Measurements from ENCODE around the gene LPIN1. TPM values are rescaled to one million over a fixed set of nuclear protein-coding genes. Genes with fewer than 3 reads are reported as not detected.
A peak's percentile ranks its signal among the peaks of the same experiment; 100 is the strongest.

The LPIN1 gene
- polyA plus RNA-seq, 1 donor from 2014 or later = 17.3 TPM

DNA sequence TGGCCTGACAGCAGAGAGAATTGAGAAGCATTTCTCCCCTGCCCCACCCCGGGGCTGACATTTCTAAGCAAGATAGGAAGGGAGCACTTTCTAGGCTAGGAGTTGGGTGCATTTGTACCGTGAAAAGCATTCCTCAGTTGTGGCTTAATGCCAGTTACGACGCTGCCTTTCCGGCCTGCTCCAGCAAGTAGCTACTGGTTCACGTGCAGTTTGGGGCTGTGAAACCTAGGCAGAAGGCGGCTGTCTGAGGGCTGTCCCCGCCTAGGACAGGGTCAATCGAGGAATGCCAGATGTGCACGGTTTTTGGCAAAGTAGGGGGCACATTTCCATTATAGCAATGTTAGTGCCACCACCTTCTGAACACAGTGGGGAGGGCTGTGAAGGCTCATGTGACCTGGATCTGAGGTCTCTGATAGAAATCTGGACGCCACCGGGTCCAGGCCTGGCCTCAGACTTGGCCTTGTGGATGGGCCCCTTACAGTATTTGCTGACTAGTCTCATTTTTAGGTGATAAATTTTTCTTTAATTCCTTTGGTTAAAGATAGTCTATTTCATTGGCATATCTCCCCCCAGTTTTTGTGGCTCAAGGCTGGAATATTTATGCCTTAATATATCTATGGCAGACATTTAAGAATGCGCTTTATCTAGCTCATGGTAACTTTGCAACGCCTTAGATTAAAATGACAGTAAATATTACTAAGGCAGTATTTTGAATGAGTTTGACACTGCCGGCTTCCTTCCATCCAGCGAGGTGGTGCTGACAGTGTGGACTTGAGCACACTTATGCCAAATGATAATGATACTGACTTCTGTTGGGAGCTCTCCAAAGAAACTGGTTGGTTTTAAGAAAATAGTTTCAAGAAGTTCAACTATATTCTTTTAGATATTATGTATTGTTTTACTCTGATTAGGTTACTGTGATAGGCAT lies 78.7 kb downstream of the LPIN1 start:
- H3K27me3 Mint-ChIP-seq = no peaks in the 10 kb centered on the region
- H3K9me3 Mint-ChIP-seq = no peaks in the 10 kb centered on the region

DNA sequence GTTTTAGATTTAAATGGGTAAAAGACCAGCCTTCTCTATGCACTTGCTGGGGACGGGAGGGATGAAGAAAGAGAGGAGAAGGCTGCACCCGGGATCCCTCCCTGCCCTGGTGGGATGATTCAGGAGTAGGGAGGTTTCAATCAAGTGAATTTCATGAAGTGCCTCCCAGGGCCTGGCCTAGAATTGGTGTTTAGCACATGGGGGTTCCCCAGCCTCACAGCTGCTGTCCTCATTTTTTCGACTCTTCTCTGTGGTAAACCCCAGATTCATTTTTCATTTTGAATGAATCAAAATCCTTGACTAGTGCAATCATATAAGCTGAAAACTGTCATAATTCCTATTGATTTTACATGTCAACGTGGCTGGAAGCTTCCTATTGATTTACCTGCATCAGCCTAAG lies 81.1 kb downstream of the LPIN1 start:
- no peaks in the 10 kb centered on the region for H3K9me3 Mint-ChIP-seq
- H3K36me3 Mint-ChIP-seq = no peaks in the 10 kb centered on the region
- no peak overlapping the region for H3K27ac Mint-ChIP-seq
- H3K4me1 Mint-ChIP-seq = peaks cover 27 to 32% (median 30%) of the 10 kb centered on the region in 3 donors
- H3K4me3 Mint-ChIP-seq = peak overlapping the region in 1 of 4 donors; percentile 20
- H3K27me3 Mint-ChIP-seq = no peaks in the 10 kb centered on the region

More for the DNA sequence above, 78.7 kb downstream of the LPIN1 start:
- H3K27ac Mint-ChIP-seq = peak overlapping the region in 1 of 3 donors; percentile 76
- H3K4me3 Mint-ChIP-seq = no peak overlapping the region
- peaks cover 16 to 21% (median 18%) of the 10 kb centered on the region in 3 donors for H3K4me1 Mint-ChIP-seq
- H3K36me3 Mint-ChIP-seq = no peaks in the 10 kb centered on the region

DNA sequence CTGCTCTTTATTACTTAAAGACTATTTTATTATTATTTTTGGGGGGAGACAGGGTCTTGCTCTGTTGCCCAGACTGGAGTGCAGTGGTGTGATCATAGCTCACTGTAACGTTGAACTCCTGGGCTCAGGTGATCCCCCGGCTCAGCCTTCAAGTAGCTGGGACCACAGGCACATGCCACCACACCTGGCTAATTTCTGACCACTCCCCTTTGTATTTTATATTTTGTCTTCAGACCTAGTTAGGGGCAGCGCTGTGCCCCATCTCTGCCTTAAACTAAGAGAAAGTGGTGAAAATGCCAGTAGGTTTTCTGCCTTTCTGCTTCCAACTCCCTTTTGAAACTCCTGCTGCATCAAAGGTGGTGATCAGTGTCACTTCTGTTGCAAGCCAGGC lies 82.5 kb downstream of the LPIN1 start:
- Mint-ChIP-seq H3K4me1 (peaks cover 26 to 36% (median 36%) of the 10 kb centered on the region in 3 donors), H3K36me3 (no peaks in the 10 kb centered on the region), H3K27me3 (no peaks in the 10 kb centered on the region), H3K4me3 (peak overlapping the region in 3 of 4 donors; percentile 25 to 85 (median 55)), H3K9me3 (no peaks in the 10 kb centered on the region), H3K27ac (peak overlapping the region in 1 of 3 donors; percentile 6)

DNA sequence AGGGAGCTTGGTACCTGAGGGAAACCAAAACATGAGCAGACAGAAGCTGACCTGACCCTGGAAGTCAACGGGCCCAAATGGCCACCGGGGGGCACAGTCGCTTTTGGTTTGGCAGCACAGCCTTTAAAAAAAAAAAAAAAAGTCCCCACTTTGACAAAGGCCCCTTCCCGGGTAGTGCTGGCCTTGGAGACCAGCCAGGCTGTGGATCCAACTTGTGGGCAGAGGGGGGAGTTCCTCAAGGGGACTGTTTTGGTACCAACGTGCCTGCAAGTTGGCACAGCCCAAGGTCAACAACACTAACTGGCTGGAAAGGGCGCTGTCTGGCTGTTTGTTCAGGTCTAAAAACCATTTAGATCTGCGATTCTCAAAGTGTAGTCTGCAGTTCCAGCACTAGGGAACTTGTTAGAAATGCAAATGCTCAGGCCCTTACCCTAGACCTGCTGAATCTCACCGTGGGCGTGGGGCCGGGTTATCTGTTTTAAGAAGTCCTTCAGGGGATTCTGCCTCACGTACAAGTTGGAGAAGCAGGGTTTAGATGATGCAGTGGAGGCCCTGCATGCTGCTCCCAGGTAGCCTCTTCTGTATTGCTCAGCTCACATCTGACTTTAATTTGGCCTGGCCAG lies 83.0 kb downstream of the LPIN1 start:
- Mint-ChIP-seq H3K9me3 (peaks cover 0 to under 1% (median 0%) of the 10 kb centered on the region in 3 donors), H3K4me3 (peak overlapping the region; percentile 25 to 91 (median 71)), H3K27me3 (no peaks in the 10 kb centered on the region), H3K36me3 (no peaks in the 10 kb centered on the region), H3K4me1 (peaks cover 29 to 40% (median 38%) of the 10 kb centered on the region in 3 donors), H3K27ac (peak overlapping the region in 2 of 3 donors; percentile 30 to 81)

DNA sequence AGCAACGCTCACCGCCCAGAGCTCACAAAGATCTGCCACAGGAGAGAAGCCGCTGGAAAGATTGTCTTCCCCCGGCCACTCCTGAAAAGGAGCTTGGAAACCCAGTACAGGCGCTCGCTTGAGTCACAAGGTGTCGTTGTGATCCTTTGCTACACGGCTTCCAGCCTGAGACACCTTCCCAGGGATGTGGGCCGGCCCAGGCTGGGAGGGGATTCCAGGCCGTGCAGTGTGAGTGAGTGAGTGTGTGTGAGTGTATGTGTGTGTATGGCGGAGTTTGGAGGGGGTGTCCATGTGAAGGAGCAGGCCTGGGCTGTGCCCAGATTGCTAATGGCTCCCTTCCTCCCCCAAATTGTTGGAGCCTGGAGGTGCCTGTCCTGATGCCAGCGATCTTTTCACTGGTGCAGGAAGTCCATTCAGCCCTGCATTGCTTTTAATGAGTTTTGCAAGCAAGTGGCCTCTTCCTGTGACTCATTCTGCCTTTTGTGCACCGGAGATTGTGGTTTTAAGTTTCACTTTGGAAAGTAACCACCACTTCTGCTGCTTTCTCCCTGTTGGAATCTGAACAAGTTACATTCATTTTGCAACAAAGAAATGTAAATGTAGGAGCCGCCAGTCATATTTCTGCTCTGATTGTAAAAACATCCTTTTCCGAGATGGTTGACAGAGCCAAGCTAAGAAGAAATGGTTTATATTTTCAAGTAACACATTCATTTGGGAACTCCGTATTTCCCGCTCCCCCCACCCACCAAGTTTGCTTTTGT lies 83.7 kb downstream of the LPIN1 start:
- Mint-ChIP-seq H3K27me3 (no peaks in the 10 kb centered on the region), H3K36me3 (peaks cover 3% of the 10 kb centered on the region), H3K4me1 (peaks cover 29 to 40% (median 38%) of the 10 kb centered on the region in 3 donors), H3K4me3 (peak overlapping the region; percentile 25 to 91 (median 71)), H3K9me3 (peaks cover 0 to 4% (median 0%) of the 10 kb centered on the region in 3 donors), H3K27ac (peak overlapping the region; percentile 10 to 81 (median 30))

DNA sequence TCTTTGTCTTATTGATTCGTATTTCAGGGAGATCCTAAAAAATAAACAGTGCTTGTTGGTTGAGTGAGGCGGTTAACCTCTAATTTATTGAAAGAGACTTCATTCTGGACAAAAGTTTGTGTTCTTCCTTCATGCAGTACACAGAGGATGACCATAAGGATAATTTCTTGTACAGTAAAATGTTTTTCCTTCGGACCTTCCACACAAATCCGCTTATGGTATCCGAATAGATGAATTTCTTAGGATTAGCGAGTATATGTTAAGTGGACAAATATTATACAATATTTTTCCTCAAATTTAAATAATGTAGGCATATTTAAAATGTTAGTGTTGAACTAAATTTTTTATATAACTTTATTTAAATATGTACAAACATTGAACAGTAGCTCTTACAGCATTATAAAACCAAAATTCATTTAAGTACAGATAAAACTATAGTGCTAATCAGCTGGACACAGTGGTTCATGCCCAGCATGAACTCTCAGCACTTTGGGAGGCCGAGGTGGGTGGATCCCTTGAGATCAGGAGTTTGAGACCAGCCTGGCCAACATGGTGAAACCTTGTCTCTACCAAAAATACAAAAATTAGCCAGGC lies 84.4 kb downstream of the LPIN1 start:
- H3K4me3 Mint-ChIP-seq = peak overlapping the region in 2 of 4 donors; percentile 85 to 91
- peaks cover 0 to 4% (median 0%) of the 10 kb centered on the region in 3 donors for H3K9me3 Mint-ChIP-seq
- H3K4me1 Mint-ChIP-seq = peaks cover 29 to 40% (median 38%) of the 10 kb centered on the region in 3 donors
- peaks cover 3% of the 10 kb centered on the region for H3K36me3 Mint-ChIP-seq
- peak overlapping the region in 2 of 3 donors; percentile 10 to 30 for H3K27ac Mint-ChIP-seq
- H3K27me3 Mint-ChIP-seq = no peaks in the 10 kb centered on the region

DNA sequence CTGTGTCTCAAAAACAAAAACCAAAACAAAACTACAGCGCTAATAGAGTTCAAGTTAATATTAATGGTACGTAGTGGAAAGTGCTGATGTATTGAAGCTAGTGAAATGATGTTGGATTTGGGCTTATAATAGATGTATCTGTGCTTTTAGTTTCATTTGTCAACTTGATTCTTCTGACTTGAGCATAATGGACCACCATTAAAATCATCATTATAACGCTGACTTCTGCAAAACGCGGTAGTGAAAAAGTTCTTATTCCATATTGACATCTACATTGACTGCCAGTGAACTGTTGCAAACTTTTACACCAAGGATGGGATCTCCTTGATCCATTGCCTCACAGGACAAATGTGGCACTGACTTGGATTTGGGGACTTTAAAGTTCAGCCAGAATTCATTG lies 85.0 kb downstream of the LPIN1 start:
- peaks cover 0 to 4% (median 0%) of the 10 kb centered on the region in 3 donors for H3K9me3 Mint-ChIP-seq
- no peak overlapping the region for H3K27ac Mint-ChIP-seq
- H3K27me3 Mint-ChIP-seq = no peaks in the 10 kb centered on the region
- peak overlapping the region in 1 of 4 donors; percentile 1 for H3K4me3 Mint-ChIP-seq
- H3K4me1 Mint-ChIP-seq = peaks cover 29 to 40% (median 38%) of the 10 kb centered on the region in 3 donors
- peaks cover 3% of the 10 kb centered on the region for H3K36me3 Mint-ChIP-seq

DNA sequence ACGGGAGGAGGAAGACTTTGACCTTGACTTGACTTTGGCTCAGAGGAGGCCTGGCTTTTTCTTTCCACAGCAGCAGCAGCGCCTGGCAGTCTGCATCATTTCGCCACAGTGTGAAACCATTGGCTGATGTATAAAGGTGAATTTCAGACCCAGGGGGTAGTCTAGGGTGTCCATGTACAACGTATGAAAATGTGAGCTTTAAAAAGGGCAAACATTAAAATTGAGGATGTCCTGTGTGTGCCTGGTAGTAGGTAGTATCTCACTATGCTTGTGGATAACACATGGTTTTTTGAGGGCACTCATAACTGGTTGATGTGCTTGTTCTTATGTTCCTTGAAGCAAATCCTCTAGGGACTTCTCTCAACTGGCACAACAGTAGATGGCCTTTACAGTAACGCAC lies 86.1 kb downstream of the LPIN1 start:
- H3K4me1 Mint-ChIP-seq = peaks cover 29 to 38% (median 37%) of the 10 kb centered on the region in 3 donors
- H3K9me3 Mint-ChIP-seq = peaks cover 0 to 4% (median 0%) of the 10 kb centered on the region in 3 donors
- H3K27ac Mint-ChIP-seq = no peak overlapping the region
- peaks cover 3% of the 10 kb centered on the region for H3K36me3 Mint-ChIP-seq
- H3K27me3 Mint-ChIP-seq = no peaks in the 10 kb centered on the region
- H3K4me3 Mint-ChIP-seq = peak overlapping the region in 1 of 4 donors; percentile 60

DNA sequence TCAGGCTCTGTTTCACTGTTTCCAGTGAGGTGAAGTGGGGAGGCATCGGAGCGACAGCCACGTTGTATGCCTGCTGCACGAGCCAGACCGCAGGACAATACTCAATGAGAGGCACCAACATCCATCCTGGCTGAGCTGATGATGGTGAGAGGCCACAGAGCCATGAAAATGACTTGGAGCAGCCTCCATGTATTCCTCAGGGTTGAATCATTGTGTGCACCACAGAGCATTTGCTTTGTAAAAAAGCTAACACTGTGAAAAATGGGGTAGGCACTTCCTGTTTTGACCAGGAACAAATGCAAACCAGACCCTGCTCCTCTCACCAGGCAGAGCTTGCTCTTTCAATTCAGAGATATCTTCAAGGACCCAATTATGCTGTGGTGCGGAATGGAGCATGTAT lies 87.2 kb downstream of the LPIN1 start:
- peak overlapping the region in 2 of 4 donors; percentile 58 to 63 for H3K4me3 Mint-ChIP-seq
- no peaks in the 10 kb centered on the region for H3K27me3 Mint-ChIP-seq
- H3K36me3 Mint-ChIP-seq = peaks cover 3% of the 10 kb centered on the region
- H3K4me1 Mint-ChIP-seq = peaks cover 29 to 38% (median 37%) of the 10 kb centered on the region in 3 donors
- H3K9me3 Mint-ChIP-seq = peaks cover 0 to 4% (median 0%) of the 10 kb centered on the region in 3 donors
- H3K27ac Mint-ChIP-seq = no peak overlapping the region

DNA sequence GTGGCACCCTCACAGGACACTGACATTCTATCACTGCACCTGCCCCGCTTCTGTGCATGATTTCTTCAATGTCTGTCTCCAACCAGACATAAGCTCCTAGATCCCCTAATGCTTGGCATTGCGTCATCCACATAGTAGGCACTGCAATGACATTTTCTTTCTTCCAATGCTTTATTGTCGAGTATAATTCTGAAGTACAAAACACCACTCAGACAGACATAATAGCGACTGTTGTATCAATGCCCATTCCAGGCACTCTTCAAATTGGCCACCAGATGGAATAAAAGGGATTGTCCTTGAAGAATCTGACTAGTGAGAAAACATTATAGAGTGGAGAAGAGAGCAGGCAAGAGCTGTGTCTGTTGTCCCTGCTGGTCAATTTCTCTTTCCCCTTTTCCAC lies 89.0 kb downstream of the LPIN1 start:
- Mint-ChIP-seq H3K4me3 (no peak overlapping the region), H3K9me3 (peaks cover 0 to 4% (median 0%) of the 10 kb centered on the region in 3 donors), H3K36me3 (peaks cover 3% of the 10 kb centered on the region), H3K27ac (no peak overlapping the region), H3K4me1 (peaks cover 15 to 24% (median 23%) of the 10 kb centered on the region in 3 donors), H3K27me3 (no peaks in the 10 kb centered on the region)

DNA sequence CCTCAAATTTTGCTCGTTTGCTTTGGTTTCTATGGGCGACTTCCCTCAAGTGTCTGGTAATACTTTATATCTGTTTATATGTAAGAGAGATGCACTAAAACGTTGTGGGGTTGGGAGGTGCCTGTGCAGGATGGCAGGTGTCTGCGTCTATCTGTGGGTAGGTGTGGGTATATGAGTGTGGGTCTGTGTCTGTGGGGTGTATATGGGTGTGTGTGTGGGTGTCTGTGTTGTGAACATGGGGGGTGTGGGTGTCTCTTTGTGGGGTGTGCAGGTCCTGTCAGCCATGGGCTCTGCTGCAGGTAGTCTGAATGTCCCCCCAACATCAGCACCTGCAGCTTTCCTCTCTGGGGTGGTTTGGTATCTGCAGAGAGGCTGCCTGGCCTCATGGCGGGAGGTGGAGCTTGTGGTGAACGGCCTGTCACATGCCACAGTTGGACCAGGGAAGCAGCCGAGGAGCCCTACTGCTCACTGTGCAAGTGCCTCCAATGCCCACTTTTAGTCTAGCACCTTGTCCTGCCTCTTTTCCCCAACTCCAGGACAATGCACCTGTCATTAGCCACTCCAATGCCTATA lies 90.3 kb downstream of the LPIN1 start:
- no peak overlapping the region for H3K27ac Mint-ChIP-seq
- H3K4me3 Mint-ChIP-seq = no peak overlapping the region
- peaks cover 11 to 17% (median 15%) of the 10 kb centered on the region in 3 donors for H3K4me1 Mint-ChIP-seq
- H3K36me3 Mint-ChIP-seq = peaks cover 3% of the 10 kb centered on the region
- peaks cover 0 to 4% (median 0%) of the 10 kb centered on the region in 3 donors for H3K9me3 Mint-ChIP-seq
- no peaks in the 10 kb centered on the region for H3K27me3 Mint-ChIP-seq

DNA sequence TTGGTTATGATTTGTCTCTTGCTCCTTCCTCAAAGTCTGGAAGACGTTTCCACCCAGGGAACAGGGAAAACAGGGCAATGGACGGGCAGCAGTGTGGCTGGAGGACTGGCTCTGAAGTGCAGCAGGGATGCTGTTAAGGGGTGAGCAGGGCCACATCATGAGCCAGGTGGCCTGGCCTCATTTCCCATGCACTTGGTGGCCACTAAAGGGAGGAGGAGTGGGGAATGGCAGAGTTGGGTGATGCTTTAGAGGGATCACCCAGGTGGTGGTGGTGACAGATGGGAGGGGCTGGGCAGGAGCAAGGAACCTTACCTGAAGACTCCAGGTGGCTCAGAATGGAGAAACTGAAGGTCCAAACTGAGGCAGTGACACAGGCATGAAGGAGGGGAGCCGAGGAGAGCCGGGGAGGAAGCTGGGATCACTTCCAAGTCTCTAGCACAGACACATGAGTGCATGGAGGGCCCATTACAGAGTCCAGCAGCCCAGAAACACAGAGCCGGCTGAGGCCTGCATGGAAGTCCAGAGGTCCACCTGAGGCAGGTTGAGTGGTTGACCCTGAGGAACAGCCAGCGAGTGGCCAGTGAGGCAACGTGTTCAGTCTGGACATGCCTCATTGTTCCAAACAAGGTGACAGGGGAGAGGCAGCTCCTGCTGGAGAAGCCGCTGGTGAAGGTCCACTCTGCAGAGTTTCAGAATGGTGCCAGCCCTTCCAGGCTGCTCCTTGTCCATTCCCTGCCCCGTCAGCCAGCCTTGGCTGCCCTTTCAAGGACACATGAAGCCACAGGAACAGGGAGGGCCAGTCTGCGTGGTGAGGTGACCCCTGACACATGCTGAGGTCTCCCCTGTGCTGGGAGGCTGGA lies 91.7 kb downstream of the LPIN1 start:
- Mint-ChIP-seq H3K36me3 (peaks cover 3% of the 10 kb centered on the region), H3K27ac (peak overlapping the region in 1 of 3 donors; percentile 37), H3K4me1 (peaks cover 9 to 11% (median 10%) of the 10 kb centered on the region in 3 donors), H3K4me3 (no peak overlapping the region), H3K27me3 (no peaks in the 10 kb centered on the region), H3K9me3 (peaks cover 0 to 4% (median 0%) of the 10 kb centered on the region in 3 donors)

DNA sequence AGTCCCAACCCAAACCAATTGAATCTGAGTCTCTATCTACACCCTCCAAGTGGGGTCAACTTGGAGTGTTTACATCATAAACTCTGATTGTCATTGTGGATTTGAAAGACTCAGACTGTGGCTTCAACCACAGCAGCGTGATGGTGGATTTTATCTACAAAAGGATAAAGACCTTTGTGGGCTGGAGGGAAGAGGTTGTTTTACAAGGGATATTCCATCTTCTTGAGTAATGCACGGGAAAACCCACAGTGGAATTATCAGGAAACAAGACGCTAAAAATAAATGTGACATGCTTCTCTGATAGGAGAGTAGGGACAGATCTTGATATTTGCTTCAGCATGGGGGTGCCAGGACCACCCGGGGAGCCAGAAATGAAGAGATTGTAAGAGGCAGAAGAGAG lies 93.5 kb downstream of the LPIN1 start:
- Mint-ChIP-seq H3K36me3 (peaks cover 2% of the 10 kb centered on the region), H3K27me3 (no peaks in the 10 kb centered on the region), H3K4me3 (no peak overlapping the region), H3K4me1 (no peaks in the 10 kb centered on the region), H3K9me3 (no peaks in the 10 kb centered on the region), H3K27ac (no peak overlapping the region)

Measured in IgD-negative memory B cell (primary cell).